Astrocyte (in vitro differentiated cells and primary cell): Measurements from ENCODE around the gene CYP2A13. TPM values are rescaled to one million over a fixed set of nuclear protein-coding genes. Genes with fewer than 3 reads are reported as not detected.
A peak's percentile ranks its signal among the peaks of the same experiment; 100 is the strongest.
"Not testable (repeated sequence)": the region's sequence is repeated elsewhere in the genome, so short reads cannot be mapped to it uniquely, and the experiment has no call there.

ENCODE experiments used
- DNase-seq: peaks from one replicate; pipeline ENCODE4 v3.0.0-alpha.2; 2010; ENCODE audit warnings: low read depth
- FAIRE-seq: peaks from 2 replicates; lab custom pipeline; 2011; peaks lifted over from hg19 to GRCh38; lab: Jason Lieb, UNC
- H2AFZ ChIP-seq: 2 replicates; pipeline ENCODE4 v1.6.0; 2012; ENCODE audit warnings: low read depth, low read length, inconsistent platforms
- H3K27ac ChIP-seq: 2 replicates; pipeline ENCODE4 v1.5.1; 2011; ENCODE audit warnings: low read depth, low read length, inconsistent platforms
- H3K27me3 ChIP-seq: 2 replicates; pipeline ENCODE4 v1.6.0; 2011; ENCODE audit warnings: low read length, inconsistent platforms; ENCODE audit not compliant: insufficient read depth
- H3K36me3 ChIP-seq: 2 replicates; pipeline ENCODE4 v1.5.1; 2011; ENCODE audit warnings: low read length, inconsistent platforms; ENCODE audit not compliant: insufficient read depth
- H3K4me1 ChIP-seq: 2 replicates; pipeline ENCODE4 v1.5.1; 2011; ENCODE audit warnings: low read length, inconsistent platforms; ENCODE audit not compliant: insufficient read depth
- H3K4me2 ChIP-seq: 2 replicates; pipeline ENCODE4 v1.6.0; 2012; ENCODE audit warnings: low read length, inconsistent platforms
- H3K4me3 ChIP-seq: 2 replicates; pipeline ENCODE4 v1.5.1; 2011; ENCODE audit warnings: low read depth, mild to moderate bottlenecking, low read length, inconsistent platforms; ENCODE audit not compliant: insufficient read depth
- H3K79me2 ChIP-seq: 2 replicates; pipeline ENCODE4 v1.6.0; 2012; ENCODE audit warnings: mild to moderate bottlenecking, low read length, inconsistent platforms; ENCODE audit not compliant: insufficient read depth
- H3K9ac ChIP-seq: 2 replicates; pipeline ENCODE4 v1.6.0; 2012; ENCODE audit warnings: mild to moderate bottlenecking, low read length, inconsistent platforms
- H3K9me3 ChIP-seq: 2 replicates; pipeline ENCODE4 v1.5.1; 2012; ENCODE audit warnings: low read depth, mild to moderate bottlenecking, low read length, inconsistent platforms; ENCODE audit not compliant: insufficient read depth
- H4K20me1 ChIP-seq: 2 replicates; pipeline ENCODE4 v1.6.0; 2012; ENCODE audit warnings: low read length, inconsistent platforms; ENCODE audit not compliant: insufficient read depth
- H3K27ac Mint-ChIP-seq: one replicate; pipeline ENCODE4 v1.8.0; 2021; ENCODE audit warnings: mild to moderate bottlenecking, mixed read lengths; ENCODE audit not compliant: unreplicated experiment
- H3K27me3 Mint-ChIP-seq: one replicate; pipeline ENCODE4 v1.8.0; 2021; ENCODE audit warnings: low read depth, mixed read lengths; ENCODE audit not compliant: unreplicated experiment
- H3K36me3 Mint-ChIP-seq: one replicate; pipeline ENCODE4 v1.8.0; 2021; ENCODE audit warnings: low read depth, mixed read lengths; ENCODE audit not compliant: unreplicated experiment
- H3K4me1 Mint-ChIP-seq: one replicate; pipeline ENCODE4 v1.8.0; 2021; ENCODE audit warnings: low read depth, mixed read lengths; ENCODE audit not compliant: unreplicated experiment
- H3K4me3 Mint-ChIP-seq: one replicate; pipeline ENCODE4 v1.8.0; 2021; ENCODE audit warnings: mild to moderate bottlenecking, moderate library complexity, mixed read lengths; ENCODE audit not compliant: unreplicated experiment
- H3K9me3 Mint-ChIP-seq: one replicate; pipeline ENCODE4 v1.8.0; 2021; ENCODE audit warnings: mild to moderate bottlenecking, mixed read lengths; ENCODE audit not compliant: unreplicated experiment
- EZH2 ChIP-seq: IDR thresholded peaks from 2 replicates; pipeline ENCODE4 v1.6.1; 2012; ENCODE audit warnings: mild to moderate bottlenecking, low read length, inconsistent platforms; ENCODE audit not compliant: insufficient read depth
- total RNA-seq: library from RNA; stranded (reverse); gene quantifications from 2 replicates; pipeline ENCODE4 v1.2.1, GENCODE V29; 2021
- TF ChIP-seq, protein P1 (sequence below): IDR thresholded peaks from 2 replicates; pipeline ENCODE4 v1.5.1; 2011; ENCODE audit warnings: low read depth, mild to moderate bottlenecking, inconsistent platforms, low read length, moderate library complexity; ENCODE audit not compliant: insufficient read depth

The CYP2A13 gene
- total RNA-seq, 1 donor from 2014 or later = not detected

DNA sequence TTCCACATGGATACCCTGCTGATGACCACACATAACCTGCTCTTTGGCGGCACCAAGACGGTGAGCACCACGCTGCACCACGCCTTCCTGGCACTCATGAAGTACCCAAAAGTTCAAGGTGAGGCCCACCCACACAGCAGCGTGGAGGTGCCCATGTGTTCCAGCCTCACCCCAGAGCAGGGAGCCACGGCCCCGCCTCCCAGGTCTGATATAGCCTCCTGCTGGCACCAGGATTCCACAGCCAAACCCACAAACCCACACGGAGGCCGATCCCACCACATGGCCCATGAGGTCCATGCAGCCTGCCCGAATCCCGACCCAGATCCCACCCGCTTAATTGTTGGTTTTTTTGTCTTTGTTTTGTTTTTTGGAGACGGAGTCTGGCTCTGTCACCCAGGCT, 34.6 kb downstream of the CYP2A13 start:
- not testable (repeated sequence) for H3K27ac Mint-ChIP-seq, FAIRE-seq, H4K20me1 ChIP-seq, H3K9ac ChIP-seq, H3K9me3 Mint-ChIP-seq, H2AFZ ChIP-seq, H3K4me1 ChIP-seq, DNase-seq, H3K9me3 ChIP-seq, H3K27ac ChIP-seq, H3K4me1 Mint-ChIP-seq, H3K4me2 ChIP-seq, H3K79me2 ChIP-seq, H3K36me3 Mint-ChIP-seq, H3K36me3 ChIP-seq, H3K27me3 ChIP-seq, H3K4me3 Mint-ChIP-seq, H3K4me3 ChIP-seq
- peaks cover 16% of the 10 kb centered on the region for H3K27me3 Mint-ChIP-seq

DNA sequence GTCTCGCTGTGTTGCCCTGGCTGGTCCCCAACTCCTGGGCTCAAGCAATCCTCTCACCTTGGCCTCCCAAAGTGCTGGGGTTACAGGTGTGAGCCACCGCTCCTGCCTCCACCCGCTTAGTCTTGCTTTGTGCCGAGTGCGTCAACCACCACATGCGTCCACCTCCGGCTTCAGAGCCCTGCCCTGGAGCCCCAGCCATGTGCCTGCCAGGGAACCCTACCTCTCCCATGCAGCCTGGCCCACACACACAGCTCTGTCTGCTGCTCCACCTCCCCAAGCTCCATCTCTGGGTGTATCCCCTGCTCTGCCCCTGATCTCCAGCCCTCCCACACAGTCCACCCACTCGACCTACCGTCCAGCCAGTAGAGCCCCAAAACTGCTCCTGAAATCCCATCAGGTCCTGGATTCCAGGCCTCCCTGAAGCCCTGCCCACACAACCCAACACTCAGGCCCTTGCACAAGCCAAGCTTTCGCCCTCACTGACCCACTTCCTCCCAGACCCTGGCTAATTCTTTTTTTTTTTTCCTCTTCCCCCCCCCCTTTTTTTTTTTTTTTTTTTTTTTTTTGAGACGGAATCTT, 35.6 kb downstream of the CYP2A13 start:
- H3K27me3 Mint-ChIP-seq = peaks cover 22% of the 10 kb centered on the region

DNA sequence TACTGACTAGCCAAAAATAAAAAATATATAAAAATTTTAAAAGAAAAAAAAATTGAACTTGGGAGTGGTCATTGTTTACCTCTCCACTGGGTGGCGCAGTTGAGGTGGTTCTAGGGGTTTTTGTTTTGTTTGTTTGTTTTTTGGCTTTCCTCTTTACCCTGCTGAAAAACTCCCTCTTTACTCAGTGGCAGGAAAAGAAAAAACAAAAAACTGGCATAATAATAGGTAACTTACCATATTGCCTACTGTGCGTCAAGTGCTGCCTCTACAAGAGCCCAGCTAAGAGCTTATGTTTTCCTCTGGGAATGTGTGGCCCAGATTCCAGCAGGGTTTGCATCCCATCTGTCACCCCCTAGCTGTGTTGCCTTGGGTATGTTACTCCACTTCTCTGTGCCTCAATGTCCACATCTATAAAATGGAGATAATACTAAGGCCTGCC, 38.5 kb downstream of the CYP2A13 start:
- not testable (repeated sequence) for H3K9me3 Mint-ChIP-seq, H4K20me1 ChIP-seq, H3K9me3 ChIP-seq, H3K79me2 ChIP-seq, H3K4me1 Mint-ChIP-seq, H3K27me3 ChIP-seq, H3K4me1 ChIP-seq, H3K36me3 Mint-ChIP-seq, DNase-seq, H3K4me3 ChIP-seq, H3K4me3 Mint-ChIP-seq, H2AFZ ChIP-seq, FAIRE-seq, H3K27ac Mint-ChIP-seq, H3K4me2 ChIP-seq, H3K27ac ChIP-seq, H3K9ac ChIP-seq, H3K36me3 ChIP-seq
- peaks cover 33% of the 10 kb centered on the region for H3K27me3 Mint-ChIP-seq
- TF ChIP-seq, protein P1, sequence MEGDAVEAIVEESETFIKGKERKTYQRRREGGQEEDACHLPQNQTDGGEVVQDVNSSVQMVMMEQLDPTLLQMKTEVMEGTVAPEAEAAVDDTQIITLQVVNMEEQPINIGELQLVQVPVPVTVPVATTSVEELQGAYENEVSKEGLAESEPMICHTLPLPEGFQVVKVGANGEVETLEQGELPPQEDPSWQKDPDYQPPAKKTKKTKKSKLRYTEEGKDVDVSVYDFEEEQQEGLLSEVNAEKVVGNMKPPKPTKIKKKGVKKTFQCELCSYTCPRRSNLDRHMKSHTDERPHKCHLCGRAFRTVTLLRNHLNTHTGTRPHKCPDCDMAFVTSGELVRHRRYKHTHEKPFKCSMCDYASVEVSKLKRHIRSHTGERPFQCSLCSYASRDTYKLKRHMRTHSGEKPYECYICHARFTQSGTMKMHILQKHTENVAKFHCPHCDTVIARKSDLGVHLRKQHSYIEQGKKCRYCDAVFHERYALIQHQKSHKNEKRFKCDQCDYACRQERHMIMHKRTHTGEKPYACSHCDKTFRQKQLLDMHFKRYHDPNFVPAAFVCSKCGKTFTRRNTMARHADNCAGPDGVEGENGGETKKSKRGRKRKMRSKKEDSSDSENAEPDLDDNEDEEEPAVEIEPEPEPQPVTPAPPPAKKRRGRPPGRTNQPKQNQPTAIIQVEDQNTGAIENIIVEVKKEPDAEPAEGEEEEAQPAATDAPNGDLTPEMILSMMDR = peak; percentile 54

More for the DNA sequence above, 35.6 kb downstream of the CYP2A13 start:
- no peak for TF ChIP-seq EZH2
- TF ChIP-seq, protein P1 = no peak
- no peak overlapping the region for H3K9ac ChIP-seq
- H3K36me3 ChIP-seq = no peaks in the 10 kb centered on the region
- H3K36me3 Mint-ChIP-seq = peaks cover 2% of the 10 kb centered on the region
- H3K9me3 ChIP-seq = no peaks in the 10 kb centered on the region
- H3K4me1 Mint-ChIP-seq = peaks cover 5% of the 10 kb centered on the region
- FAIRE-seq (no peak), DNase-seq (no peak)
- no peak overlapping the region for H3K27ac ChIP-seq
- no peak overlapping the region for H3K27ac Mint-ChIP-seq
- H3K27me3 ChIP-seq = no peaks in the 10 kb centered on the region
- H3K4me1 ChIP-seq = peaks cover 2% of the 10 kb centered on the region
- no peak overlapping the region for H2AFZ ChIP-seq
- H4K20me1 ChIP-seq = no peaks in the 10 kb centered on the region
- peaks cover 3% of the 10 kb centered on the region for H3K9me3 Mint-ChIP-seq
- no peak overlapping the region for H3K4me2 ChIP-seq
- H3K4me3 ChIP-seq = no peak overlapping the region
- H3K4me3 Mint-ChIP-seq = no peak overlapping the region
- no peaks in the 10 kb centered on the region for H3K79me2 ChIP-seq

DNA sequence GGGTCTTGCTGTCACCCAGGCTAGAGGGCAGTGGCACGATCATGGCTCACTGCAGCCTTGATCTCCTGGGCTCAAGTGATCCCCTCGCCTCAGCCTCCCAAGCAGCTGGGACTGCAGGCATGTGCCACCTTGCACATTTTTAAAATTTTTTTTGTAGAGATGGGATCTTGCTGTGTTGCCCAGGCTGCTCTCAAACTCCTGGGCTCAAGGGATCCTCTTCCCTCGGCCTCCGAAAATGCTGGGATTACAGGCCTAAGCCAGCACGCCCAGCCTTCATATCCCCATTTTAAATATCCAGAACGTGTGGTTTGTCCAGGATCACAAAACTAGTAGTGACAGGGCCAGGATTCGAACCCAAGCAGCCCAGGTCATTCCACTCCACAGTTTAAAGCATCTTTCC, 39.1 kb downstream of the CYP2A13 start:
- H3K4me2 ChIP-seq = peak overlapping the region; percentile 63
- not testable (repeated sequence) for H3K36me3 ChIP-seq, H3K27ac Mint-ChIP-seq, H3K9me3 ChIP-seq, H3K4me3 ChIP-seq, H3K9me3 Mint-ChIP-seq, H3K4me1 Mint-ChIP-seq, H3K27ac ChIP-seq, DNase-seq, H3K9ac ChIP-seq, H3K4me1 ChIP-seq, H2AFZ ChIP-seq, H4K20me1 ChIP-seq, H3K27me3 ChIP-seq, H3K36me3 Mint-ChIP-seq, FAIRE-seq, H3K4me3 Mint-ChIP-seq, H3K79me2 ChIP-seq
- peaks cover 39% of the 10 kb centered on the region for H3K27me3 Mint-ChIP-seq
